ENCODE results near the gene PARD3B.

DNA sequence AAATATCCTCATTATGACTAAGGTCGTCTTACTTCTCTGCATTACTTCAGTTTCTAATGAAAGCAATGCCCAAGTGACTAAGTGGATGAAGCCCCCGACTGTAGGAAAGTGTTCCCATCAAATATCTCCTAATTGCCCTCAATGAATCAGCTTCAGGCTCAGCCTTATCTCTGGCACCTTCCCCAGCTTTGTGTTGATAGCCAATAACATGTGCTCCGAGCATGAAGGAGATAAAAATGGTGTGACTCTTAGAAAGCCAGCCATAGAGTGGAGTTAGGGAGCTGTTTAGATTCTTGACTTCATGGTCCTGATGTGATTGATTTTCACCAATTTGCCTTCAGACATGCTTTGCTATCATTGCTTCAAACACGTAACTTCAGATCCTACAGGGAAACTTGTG is 797.8 kb downstream of the PARD3B start:
- TF ChIP-seq, protein P1, sequence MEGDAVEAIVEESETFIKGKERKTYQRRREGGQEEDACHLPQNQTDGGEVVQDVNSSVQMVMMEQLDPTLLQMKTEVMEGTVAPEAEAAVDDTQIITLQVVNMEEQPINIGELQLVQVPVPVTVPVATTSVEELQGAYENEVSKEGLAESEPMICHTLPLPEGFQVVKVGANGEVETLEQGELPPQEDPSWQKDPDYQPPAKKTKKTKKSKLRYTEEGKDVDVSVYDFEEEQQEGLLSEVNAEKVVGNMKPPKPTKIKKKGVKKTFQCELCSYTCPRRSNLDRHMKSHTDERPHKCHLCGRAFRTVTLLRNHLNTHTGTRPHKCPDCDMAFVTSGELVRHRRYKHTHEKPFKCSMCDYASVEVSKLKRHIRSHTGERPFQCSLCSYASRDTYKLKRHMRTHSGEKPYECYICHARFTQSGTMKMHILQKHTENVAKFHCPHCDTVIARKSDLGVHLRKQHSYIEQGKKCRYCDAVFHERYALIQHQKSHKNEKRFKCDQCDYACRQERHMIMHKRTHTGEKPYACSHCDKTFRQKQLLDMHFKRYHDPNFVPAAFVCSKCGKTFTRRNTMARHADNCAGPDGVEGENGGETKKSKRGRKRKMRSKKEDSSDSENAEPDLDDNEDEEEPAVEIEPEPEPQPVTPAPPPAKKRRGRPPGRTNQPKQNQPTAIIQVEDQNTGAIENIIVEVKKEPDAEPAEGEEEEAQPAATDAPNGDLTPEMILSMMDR (conservative IDR thresholded peaks at IDR 0.05; ENCODE audit: low read depth, low read length): no peak
- no peak for TF ChIP-seq EZH2 (IDR thresholded peaks at IDR 0.05; ENCODE audit: borderline replicate concordance, low read depth, low read length, poor library complexity, severe bottlenecking)

All from A673 (cell line).